ENCODE measurements around the gene MARVELD1.
A peak's percentile ranks its signal among the peaks of the same experiment; 100 is the strongest.
"Not testable (repeated sequence)": the region's sequence is repeated elsewhere in the genome, so short reads cannot be mapped to it uniquely, and the experiment has no call there.

Gene MARVELD1

GRCh38 chr10:97684368-97684713, 29.2 kb upstream of the MARVELD1 start:
- H3K27me3 ChIP-seq (ENCODE audit: control insufficient read depth, insufficient read depth, low read length); H3K9me3 ChIP-seq (ENCODE audit: control insufficient read depth, low read length); H3K36me3 ChIP-seq (ENCODE audit: control insufficient read depth, insufficient read depth, low read length): not testable (repeated sequence)
- H3K9ac ChIP-seq (ENCODE audit: low read length): peak overlapping the region; percentile 56
- H3K4me1 ChIP-seq (ENCODE audit: control insufficient read depth, insufficient read depth, low read length): peaks cover 41% of the 10 kb centered on the region
- peak overlapping the region; percentile 18 for H3K4me3 ChIP-seq (ENCODE audit: low read length)

DNA sequence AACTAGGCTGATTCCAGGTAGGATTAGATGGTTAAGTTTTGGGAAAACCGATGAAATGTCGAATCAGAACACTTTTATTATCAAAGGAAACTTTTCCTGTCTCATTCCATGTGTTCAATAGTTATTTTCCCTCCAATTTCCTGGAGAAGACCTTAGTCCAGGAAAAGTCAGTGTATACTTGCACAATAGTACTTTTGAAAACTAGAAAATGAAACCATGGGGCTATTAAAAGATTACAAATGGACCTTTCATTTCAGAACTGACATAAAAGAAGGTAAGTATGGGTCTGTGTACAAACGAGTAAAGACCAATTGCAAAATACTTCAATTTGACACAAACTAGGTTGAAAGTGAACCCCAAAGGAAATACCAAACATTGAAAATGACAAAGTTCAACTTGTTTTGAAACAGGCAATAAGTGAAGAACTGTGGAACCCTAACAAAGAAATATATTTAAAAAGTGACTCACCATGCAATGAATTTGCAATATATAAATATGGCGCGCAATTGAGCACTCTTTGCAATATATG, 28.6 kb upstream of the MARVELD1 start:
- Histone ChIP-seq H3K9ac (ENCODE audit: low read length) (peak overlapping the region; percentile 91), H3K36me3 (ENCODE audit: control insufficient read depth, insufficient read depth, low read length) (no peaks in the 10 kb centered on the region), H3K4me1 (ENCODE audit: control insufficient read depth, insufficient read depth, low read length) (peaks cover 47% of the 10 kb centered on the region), H3K4me3 (ENCODE audit: low read length) (peak overlapping the region; percentile 80), H3K9me3 (ENCODE audit: control insufficient read depth, low read length) (no peaks in the 10 kb centered on the region), H3K27me3 (ENCODE audit: control insufficient read depth, insufficient read depth, low read length) (no peaks in the 10 kb centered on the region)

- no peaks in the 10 kb centered on the region for H3K27me3 ChIP-seq (ENCODE audit: control insufficient read depth, insufficient read depth, low read length)
- peak overlapping the region; percentile 80 for H3K4me3 ChIP-seq (ENCODE audit: low read length)
- H3K9me3 ChIP-seq (ENCODE audit: control insufficient read depth, low read length): no peaks in the 10 kb centered on the region
- peak overlapping the region; percentile 91 for H3K9ac ChIP-seq (ENCODE audit: low read length)
- peaks cover 51% of the 10 kb centered on the region for H3K4me1 ChIP-seq (ENCODE audit: control insufficient read depth, insufficient read depth, low read length)
- H3K36me3 ChIP-seq (ENCODE audit: control insufficient read depth, insufficient read depth, low read length): no peaks in the 10 kb centered on the region
Observed at GRCh38 chr10:97685395-97685958, 28.1 kb upstream of the MARVELD1 start.

DNA sequence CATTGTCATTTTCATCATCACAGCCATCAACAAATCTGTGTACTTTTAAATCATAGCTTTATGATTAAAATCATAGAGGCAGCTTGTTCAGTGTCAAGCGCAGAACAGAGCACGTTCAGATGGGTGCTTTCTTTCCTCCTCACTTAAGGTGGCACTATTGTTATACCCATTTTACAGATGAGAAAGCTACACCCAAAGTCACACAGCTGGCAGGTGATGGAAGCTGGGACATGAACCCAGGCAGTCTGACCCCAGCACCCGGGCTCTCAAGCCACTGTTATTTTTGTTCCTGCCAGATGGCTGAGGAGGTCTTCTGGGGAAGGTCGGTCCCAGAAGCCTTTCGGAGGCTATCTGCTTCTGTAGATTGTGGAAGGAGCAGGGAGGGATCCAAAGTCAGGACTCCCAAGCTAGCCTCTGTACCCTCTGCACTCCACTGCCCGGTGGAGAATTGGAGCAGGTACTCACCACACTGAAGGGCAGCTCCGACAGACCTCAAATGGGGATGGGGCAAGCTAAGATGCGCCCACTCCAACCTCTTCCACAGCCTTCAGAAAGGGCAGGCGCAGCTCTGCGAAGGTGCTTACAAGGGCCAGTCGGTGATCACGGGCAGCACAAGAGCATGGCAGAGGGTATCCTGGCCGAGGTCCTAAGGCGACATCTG, 27.1 kb upstream of the MARVELD1 start:
- no peaks in the 10 kb centered on the region for H3K9me3 ChIP-seq (ENCODE audit: control insufficient read depth, low read length)
- H3K36me3 ChIP-seq (ENCODE audit: control insufficient read depth, insufficient read depth, low read length): no peaks in the 10 kb centered on the region
- peak overlapping the region; percentile 80 for H3K4me3 ChIP-seq (ENCODE audit: low read length)
- peak overlapping the region; percentile 91 for H3K9ac ChIP-seq (ENCODE audit: low read length)
- H3K4me1 ChIP-seq (ENCODE audit: control insufficient read depth, insufficient read depth, low read length): peaks cover 51% of the 10 kb centered on the region
- H3K27me3 ChIP-seq (ENCODE audit: control insufficient read depth, insufficient read depth, low read length): no peaks in the 10 kb centered on the region

DNA sequence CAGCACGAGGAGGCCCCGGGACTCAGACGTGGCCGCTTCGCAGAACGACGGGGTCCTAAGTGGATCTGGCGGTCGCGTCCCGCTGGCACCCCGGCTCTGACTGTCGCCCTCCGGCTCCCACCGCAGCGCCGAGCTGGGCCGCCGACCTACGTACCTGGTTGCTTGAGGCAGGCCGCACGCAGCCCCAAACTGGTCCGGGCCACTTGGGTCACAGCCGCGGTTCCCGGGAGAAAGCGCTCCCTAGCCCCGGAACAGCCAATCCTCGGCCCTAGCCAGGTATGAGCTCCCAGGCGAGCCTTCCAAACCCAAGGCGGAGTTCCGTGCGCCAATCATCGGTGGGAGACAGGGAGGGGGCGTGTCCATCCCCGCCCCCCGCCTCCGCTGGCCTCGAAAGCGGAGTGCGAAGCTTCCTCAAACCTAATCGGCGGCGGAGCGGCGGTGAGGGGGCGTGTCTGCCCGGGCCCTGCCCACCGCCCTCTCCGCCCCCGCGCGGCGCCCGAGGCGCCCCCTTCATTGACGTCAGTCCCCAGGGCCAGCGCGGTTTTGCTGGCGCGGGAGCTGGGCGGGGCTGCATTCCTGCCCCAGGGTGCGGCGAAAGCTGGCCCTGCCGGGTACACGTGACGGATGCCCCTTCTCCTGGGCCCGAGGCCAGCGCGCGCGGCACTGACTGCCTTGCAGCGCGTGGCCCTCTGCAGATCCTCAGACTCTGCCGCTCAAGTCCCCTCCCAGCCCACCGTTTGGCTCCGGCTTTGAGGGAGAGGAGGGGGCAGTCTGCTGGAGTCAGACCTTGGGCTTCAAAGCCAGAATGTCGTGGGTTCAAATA, 26.4 kb upstream of the MARVELD1 start, which contains the start of gene AVPI1:
TSS of gene AVPI1 (minus strand) at position 280 of the 823 bp plus-strand sequence. CDS start 7,336 bp downstream, outside the sequence.
- peaks cover 47% of the 10 kb centered on the region for H3K4me1 ChIP-seq (ENCODE audit: control insufficient read depth, insufficient read depth, low read length)
- H3K4me3 ChIP-seq (ENCODE audit: low read length): peak within 1 kb of the TSS; percentile 80

DNA sequence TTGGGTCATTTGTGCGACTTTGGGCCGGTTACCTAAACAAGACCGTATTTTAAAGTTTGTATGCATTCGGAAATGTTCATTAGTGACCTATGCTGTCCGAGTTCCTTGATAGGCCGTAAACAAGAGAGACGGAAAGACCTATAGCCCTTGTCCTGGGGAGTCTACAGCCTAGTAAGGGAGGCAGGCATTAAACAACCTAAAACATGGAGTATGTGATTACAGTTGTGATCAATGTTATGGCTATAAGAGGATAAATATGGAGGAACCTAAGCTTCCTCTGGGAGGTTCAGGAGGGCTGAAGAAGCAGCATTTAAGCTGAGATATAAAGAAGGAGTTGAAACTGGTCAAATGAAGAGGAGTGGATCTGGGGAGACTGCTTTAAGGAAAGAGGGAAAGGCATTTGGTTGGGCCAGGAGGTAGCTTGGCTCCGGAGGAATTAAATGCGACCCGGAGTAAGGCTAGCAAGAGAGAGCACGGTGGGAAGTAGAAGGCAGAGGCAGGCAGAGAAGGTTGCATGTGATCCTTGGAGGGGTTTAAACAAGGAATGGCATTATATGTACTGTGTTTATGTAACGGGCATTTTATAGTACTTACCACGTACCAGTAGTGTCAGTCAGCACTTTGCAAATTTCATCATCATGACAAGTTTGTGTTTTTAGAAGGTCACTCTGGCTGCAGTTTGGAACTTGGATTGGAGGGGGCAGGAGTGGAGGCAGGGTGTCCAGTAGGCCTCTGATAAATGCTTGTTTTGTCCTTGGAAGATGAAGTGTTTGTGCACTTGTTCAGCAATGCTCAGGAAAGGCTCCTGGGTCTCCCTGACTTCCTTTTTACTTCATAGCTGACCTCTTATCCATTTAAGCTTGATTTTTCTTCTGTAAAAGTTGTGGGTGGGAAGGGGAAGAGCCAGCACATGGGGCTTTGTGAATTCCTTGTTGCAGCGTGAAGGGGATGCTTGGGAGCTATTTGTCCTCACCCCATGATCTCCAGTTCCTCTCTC, 25.4 kb upstream of the MARVELD1 start:
- H3K27me3 ChIP-seq (ENCODE audit: control insufficient read depth, insufficient read depth, low read length): no peaks in the 10 kb centered on the region
- H3K9me3 ChIP-seq (ENCODE audit: control insufficient read depth, low read length): no peaks in the 10 kb centered on the region
- H3K9ac ChIP-seq (ENCODE audit: low read length): peak overlapping the region; percentile 36
- H3K36me3 ChIP-seq (ENCODE audit: control insufficient read depth, insufficient read depth, low read length): no peaks in the 10 kb centered on the region
- peak overlapping the region; percentile 80 for H3K4me3 ChIP-seq (ENCODE audit: low read length)
- peaks cover 38% of the 10 kb centered on the region for H3K4me1 ChIP-seq (ENCODE audit: control insufficient read depth, insufficient read depth, low read length)

More for the DNA sequence above, 26.4 kb upstream of the MARVELD1 start, which contains the start of gene AVPI1:
- Histone ChIP-seq H3K27me3 (ENCODE audit: control insufficient read depth, insufficient read depth, low read length) (no peaks in the 10 kb centered on the region), H3K9ac (ENCODE audit: low read length) (peak within 1 kb of the TSS; percentile 91), H3K36me3 (ENCODE audit: control insufficient read depth, insufficient read depth, low read length) (no peaks in the 10 kb centered on the region), H3K9me3 (ENCODE audit: control insufficient read depth, low read length) (no peaks in the 10 kb centered on the region)

- no peaks in the 10 kb centered on the region for H3K27me3 ChIP-seq (ENCODE audit: control insufficient read depth, insufficient read depth, low read length)
- H3K4me1 ChIP-seq (ENCODE audit: control insufficient read depth, insufficient read depth, low read length): peaks cover 23% of the 10 kb centered on the region
- no peaks in the 10 kb centered on the region for H3K36me3 ChIP-seq (ENCODE audit: control insufficient read depth, insufficient read depth, low read length)
- H3K9me3 ChIP-seq (ENCODE audit: control insufficient read depth, low read length): no peaks in the 10 kb centered on the region
- H3K4me3 ChIP-seq (ENCODE audit: low read length): no peak overlapping the region
- H3K9ac ChIP-seq (ENCODE audit: low read length): no peak overlapping the region
Observed at GRCh38 chr10:97689559-97690020, 23.9 kb upstream of the MARVELD1 start.

DNA sequence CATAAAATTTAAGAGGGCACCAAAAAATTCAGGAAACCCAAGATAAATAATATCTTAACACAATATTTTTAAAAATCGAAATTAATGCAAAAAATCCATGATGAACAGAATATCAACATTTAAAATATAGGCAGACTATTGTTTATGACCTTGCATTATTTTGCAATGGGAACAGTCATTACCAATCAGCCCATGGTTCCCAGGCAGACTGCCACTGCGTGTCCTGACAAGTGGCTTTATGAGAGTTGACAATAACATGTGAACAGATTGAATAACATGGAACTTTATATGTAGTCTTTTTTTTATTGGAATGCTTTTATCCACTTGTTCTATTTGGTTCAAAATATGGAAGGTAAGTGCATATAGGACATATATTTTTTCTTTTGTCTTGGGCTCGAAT, 23.4 kb upstream of the MARVELD1 start:
- no peak overlapping the region for H3K9ac ChIP-seq (ENCODE audit: low read length)
- H3K36me3 ChIP-seq (ENCODE audit: control insufficient read depth, insufficient read depth, low read length): no peaks in the 10 kb centered on the region
- H3K9me3 ChIP-seq (ENCODE audit: control insufficient read depth, low read length): no peaks in the 10 kb centered on the region
- H3K4me3 ChIP-seq (ENCODE audit: low read length): no peak overlapping the region
- H3K27me3 ChIP-seq (ENCODE audit: control insufficient read depth, insufficient read depth, low read length): no peaks in the 10 kb centered on the region
- H3K4me1 ChIP-seq (ENCODE audit: control insufficient read depth, insufficient read depth, low read length): peaks cover 22% of the 10 kb centered on the region

DNA sequence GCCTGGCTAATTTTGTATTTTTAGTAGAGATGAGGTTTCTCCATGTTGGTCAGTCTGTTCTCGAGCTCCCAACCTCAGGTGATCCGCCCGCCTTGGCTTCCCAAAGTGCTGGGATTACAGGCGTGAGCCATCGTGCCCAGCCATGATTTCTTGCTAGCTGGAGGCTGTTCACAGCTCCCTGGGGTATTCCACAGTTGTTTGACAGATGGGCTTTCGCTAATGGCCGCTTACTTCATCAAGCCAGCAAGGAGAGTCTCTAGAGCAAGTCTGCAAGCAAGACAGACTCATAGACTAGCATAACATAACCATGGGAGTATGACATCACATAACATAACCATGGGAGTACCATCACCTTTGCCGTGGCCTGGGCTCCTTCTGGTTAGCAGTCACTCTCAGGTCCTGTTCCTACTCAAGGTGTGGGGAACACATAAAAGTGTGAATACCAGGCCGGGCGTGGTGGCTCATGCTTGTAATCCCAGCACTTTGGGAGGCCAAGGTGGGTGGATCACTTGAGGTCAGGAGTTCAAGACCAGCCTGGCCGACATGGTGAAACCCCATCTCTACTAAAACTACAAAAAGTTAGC, 15.4 kb upstream of the MARVELD1 start:
- not testable (repeated sequence) for H3K27me3 ChIP-seq (ENCODE audit: control insufficient read depth, insufficient read depth, low read length); H3K36me3 ChIP-seq (ENCODE audit: control insufficient read depth, insufficient read depth, low read length); H3K9me3 ChIP-seq (ENCODE audit: control insufficient read depth, low read length); H3K4me3 ChIP-seq (ENCODE audit: low read length); H3K9ac ChIP-seq (ENCODE audit: low read length)
- peaks cover 15% of the 10 kb centered on the region for H3K4me1 ChIP-seq (ENCODE audit: control insufficient read depth, insufficient read depth, low read length)

GRCh38 chr10:97701438-97702069, 12.0 kb upstream of the MARVELD1 start:
- no peak overlapping the region for H3K4me3 ChIP-seq (ENCODE audit: low read length)
- H3K9ac ChIP-seq (ENCODE audit: low read length): peak overlapping the region; percentile 19
- peaks cover 15% of the 10 kb centered on the region for H3K4me1 ChIP-seq (ENCODE audit: control insufficient read depth, insufficient read depth, low read length)
- H3K36me3 ChIP-seq (ENCODE audit: control insufficient read depth, insufficient read depth, low read length): no peaks in the 10 kb centered on the region
- H3K27me3 ChIP-seq (ENCODE audit: control insufficient read depth, insufficient read depth, low read length): no peaks in the 10 kb centered on the region
- no peaks in the 10 kb centered on the region for H3K9me3 ChIP-seq (ENCODE audit: control insufficient read depth, low read length)
